DMS53 treated with DMSO at 0.1 percent for 48 hours (cell line): Measurements from ENCODE around the gene BEX1.
A peak's percentile ranks its signal among the peaks of the same experiment; 100 is the strongest.
"Not testable (repeated sequence)": the region's sequence is repeated elsewhere in the genome, so short reads cannot be mapped to it uniquely, and the experiment has no call there.

ENCODE experiments used
- DNase-seq: peaks from one replicate; lab custom pipeline; 2025; ENCODE audit not compliant: unreplicated experiment; lab: John Stamatoyannopoulos, UW

BEX1 gene

DNA sequence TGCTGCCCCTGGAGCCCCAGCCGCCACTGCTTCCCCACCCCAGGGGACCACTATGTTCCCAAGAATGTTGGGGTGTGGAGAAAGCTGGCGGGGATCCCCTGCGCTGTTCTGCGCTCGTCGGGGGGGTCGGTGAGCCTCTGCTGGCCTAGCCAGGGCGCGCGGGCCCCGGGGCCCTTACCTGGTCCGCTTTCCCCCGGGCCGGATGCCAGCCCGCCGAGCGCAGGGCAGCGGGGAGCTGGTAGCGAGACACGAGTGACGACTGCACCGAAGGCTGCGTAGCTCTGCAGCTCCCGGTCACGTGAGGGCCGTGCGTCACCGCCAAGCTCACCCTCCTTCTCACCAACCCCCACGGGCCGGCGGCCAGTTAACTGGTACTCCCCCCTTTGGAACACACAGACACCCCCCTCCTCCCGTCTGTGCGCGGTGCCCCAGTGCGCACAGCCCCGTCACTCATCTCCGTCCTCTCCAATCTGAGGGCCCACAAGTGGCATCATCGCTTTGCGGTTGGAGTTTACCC lies at the start of gene BEX1:
Gene BEX1 (minus strand): TSS at position 254 of the 517 bp plus-strand sequence. CDS start 897 bp downstream, outside the sequence.
- DNase-seq: peak; percentile 48

DNA sequence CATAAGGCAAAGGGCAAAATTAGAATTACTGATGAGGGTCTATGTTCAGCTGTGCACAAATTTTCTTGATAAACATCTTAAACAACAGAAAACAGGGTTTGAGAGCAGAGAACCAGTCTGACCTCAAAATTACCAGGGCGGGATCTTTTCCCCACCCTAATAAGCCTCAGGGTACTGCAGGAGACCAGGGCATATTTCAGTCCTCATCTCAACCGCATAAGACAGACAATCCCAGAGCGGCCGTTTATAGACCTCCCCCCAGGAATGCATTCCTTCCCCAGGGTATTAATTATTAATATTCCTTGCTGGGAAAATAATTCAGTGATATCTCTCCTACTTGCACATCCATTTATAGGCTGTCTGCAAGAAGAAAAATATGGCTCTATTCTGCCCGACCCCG lies 45.5 kb upstream of the BEX1 start:
- DNase-seq: not testable (repeated sequence)

DNA sequence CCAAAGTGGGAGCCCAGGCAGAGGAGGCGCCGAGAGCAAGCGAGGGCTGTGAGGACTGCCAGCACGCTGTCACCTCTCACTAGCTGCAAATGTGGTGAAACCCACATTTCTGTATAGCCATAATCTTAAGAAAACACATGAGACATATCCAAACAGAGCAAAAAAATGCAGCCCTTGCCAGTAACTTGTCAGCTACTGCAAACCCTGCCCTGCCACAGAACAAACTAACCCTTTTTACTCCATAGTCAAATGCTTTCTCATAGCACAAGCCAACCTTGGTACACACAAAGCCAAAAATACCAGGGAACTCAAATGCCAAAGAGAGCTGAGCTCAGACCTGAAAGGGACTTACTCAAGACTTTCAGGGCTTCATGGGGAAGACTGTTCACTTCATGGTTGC lies 43.9 kb upstream of the BEX1 start:
- DNase-seq: no peak

DNA sequence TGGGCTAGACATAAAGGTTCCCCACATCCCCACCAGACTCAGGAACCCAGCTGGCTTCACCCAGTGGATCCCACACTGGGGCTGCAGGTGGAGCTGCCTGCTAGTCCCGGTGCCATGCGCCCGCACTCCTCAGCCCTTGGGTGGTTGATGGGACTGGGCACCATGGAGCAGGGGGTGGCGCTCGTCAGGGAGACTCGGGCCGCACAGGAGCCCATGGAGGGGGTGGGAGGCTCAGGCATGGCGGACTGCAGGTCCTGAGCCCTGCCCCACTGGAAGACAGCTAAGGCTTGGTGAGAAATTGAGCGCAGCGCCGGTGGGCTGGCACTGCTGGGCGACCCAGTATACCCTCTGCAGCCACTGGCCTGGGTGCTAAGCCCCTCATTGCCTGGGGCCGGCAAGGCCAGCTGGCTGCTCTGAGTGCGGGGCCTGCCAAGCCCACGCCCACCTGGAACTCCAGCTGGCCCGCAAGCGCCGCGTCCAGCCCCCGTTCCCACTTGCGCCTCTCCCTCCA lies 43.3 kb upstream of the BEX1 start:
- not testable (repeated sequence) for DNase-seq

DNA sequence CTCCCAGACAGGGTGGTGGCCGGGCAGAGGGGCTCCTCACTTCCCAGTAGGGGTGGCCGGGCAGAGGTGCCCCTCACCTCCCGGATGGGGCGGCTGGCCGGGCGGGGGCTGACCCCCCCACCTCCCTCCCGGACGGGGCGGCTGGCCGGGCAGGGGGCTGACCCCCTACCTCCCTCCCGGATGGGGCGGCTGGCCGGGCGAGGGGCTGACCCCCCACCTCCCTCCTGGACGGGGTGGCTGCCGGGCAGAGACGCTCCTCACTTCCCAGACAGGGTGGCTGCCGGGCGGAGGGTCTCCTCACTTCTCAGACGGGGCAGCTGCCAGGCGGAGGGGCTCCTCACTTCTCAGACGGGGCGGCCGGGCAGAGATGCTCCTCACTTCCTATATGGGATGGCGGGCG lies 40.4 kb upstream of the BEX1 start:
- not testable (repeated sequence) for DNase-seq

DNA sequence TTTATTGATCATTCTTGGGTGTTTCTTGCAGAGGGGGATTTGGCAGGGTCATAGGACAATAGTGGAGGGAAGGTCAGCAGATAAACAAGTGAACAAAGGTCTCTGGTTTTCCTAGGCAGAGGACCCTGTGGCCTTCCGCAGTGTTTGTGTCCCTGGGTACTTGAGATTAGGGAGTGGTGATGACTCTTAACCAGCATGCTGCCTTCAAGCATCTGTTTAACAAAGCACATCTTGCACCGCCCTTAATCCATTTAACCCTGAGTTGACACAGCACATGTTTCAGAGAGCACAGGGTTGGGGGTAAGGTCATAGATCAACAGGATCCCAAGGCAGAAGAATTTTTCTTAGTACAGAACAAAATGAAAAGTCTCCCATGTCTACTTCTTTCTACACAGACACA lies 39.9 kb upstream of the BEX1 start:
- not testable (repeated sequence) for DNase-seq

DNA sequence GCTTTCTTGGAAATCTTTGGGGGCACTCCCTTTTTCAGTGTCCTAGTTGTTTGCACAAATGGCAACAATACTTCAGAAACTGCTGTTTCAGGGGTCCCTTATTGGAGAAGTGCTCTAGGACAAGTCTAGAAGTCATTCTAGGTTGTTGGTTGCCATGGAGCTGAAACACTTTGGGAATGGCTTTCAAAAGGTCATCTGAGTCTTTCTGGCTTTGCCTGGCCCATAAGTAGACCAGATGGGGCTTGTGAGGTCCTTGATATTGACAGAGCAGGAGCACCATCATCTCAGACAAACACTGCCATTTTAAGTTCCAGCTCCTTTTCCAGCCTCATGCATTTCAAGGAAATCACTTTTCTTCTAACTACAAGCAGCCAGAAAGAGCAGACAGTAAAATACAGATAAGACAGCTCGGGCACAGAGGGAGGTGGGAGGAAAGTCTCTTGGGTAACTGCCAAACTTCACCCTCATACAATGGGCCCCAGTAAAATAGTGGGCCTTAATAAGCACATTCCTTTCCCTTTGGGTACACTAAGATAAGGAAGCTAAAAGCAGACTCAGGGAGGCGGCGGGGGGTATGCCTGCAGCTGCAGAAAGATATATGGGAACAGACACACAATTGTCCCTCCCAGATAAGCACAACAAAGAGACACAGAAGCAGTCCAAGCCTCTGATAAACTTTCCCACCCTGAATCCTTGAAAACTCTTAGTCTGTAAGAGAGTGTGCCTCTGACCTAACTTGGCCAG lies 37.5 kb upstream of the BEX1 start:
- DNase-seq: no peak

DNA sequence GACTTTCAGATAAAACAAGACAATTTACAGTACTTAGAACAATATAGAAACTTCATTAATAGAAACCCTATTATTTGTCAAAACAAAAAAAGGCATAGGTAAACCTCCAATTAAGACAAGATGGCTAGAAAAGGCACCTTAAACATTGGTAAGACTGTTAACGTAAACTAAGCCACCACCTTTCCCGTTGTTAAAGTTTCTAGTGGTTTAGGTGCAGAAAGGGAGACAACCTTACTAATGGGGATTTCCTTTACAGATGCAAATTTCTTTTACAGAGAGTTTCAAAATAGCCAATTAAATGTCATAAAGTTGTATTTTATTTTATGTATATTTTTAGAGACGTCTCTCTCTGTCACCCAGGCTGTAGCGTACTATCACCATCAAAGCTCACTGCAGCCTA lies 36.5 kb upstream of the BEX1 start:
- no peak for DNase-seq

DNA sequence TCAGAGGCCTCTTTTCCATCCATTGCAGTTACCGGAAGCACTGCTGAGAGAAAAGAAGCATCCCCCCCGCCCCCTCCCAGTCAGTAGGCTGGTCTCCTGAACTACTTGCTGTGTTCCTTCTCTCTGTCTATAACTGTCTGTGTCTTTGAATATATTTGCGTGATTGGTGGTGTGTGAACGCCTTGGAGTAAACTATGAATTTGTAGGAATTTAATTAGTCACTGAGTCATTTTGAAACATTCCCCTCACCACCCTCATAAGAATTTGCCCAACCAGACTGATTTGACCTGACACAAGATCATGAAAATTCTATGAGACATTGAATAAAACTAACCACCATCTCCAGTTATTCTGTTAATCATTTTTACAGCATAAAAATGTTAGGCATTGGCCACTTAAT lies 35.7 kb upstream of the BEX1 start:
- DNase-seq: no peak

DNA sequence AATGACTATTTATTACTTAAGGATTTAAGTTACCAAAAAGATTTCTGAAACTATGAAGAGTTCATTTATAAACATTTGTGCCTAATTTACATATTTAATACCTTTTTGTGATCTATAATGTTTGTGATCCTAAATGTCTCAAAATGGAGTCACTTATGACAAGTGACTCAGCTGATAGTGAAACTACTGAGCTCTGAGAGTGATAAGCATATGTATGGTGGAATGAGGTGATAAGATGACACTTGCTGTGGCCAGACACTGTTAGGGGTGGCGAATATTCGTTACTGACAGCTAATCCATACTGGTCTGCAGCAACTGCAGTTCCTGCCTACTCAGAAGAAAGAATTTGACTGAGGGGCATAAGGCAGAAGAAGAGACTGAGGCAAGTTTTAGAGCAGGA lies 34.5 kb upstream of the BEX1 start:
- DNase-seq: no peak

DNA sequence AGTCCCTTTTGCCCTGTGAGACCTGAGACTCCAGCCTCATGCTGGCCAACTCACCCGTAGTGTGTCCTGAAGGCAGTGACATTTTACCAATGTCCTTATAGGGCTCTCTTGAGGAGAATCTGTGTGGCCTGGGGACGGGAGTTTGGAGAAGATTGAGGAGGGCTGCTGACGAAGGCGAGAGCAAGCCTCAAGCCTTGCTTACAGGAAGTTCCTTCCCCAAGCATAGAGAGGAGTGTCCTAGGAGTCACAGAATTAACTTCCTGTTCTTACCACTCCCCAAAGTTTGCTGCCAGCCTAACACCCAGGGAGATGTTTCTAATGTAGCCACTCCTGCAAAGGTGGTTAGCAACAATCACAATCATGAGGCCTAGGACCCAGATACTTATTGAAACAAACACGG lies 29.0 kb upstream of the BEX1 start, which contains the start of gene NXF3:
Gene NXF3 (minus strand): TSS at position 202 of the 400 bp plus-strand sequence. CDS start 120 bp downstream, at position 82.
- no peak for DNase-seq

DNA sequence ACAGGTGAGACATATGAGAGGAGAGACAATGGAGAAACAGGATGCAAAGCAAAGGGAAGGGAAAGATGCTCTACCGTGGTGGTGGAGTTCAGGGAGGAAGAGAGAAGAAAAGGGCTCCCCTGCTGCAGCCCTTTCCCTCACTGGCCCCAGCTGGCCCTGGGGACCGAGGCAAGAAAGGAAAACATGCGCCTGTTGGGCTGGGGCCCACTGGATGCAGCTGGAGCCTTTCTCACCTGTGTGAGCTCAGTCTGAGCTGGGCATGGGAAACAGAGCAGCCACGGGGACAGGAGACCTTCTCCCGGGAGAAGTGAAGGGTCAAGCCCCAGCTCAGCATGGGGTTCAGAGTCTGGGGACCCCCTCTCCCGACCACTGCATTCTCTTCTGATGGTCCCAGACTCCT lies 17.1 kb upstream of the BEX1 start:
- DNase-seq: no peak

DNA sequence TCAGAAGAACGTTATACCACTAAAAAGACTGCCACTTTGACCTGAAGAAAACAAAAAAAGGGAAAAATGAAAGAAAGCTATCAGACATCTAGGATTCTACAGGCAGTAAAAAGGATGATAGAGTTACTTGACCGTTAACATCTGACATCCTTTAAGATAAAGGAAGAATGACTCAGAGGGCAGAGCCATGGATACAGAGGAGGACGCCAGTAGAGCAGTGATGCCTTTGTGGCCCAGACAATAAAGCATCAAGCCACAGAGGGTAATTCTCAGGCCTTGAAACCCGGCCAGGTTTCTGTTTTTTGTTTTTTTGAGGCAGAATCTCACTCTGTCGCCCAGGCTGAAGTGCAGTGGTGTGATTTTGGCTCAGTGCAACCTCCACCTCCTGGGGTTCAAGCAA lies 9.5 kb upstream of the BEX1 start:
- no peak for DNase-seq

DNA sequence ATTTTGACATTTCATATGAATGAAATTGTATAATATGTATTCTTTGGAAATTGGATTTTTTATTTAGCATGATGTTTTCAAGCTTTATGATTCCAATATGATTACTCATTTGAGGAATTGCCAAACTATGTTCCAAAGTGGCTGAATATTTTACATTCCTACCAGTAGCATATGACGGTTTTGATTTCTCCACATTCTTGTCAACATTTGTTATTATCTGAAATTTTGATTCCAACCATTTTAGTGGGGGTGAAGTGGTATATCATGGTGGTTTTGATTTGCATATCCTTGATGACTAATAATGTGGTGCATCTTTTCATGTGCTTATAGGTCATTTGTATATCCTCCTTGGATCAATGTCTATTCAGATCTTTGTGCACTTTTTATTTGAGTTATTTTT lies 2.6 kb upstream of the BEX1 start:
- no peak for DNase-seq

DNA sequence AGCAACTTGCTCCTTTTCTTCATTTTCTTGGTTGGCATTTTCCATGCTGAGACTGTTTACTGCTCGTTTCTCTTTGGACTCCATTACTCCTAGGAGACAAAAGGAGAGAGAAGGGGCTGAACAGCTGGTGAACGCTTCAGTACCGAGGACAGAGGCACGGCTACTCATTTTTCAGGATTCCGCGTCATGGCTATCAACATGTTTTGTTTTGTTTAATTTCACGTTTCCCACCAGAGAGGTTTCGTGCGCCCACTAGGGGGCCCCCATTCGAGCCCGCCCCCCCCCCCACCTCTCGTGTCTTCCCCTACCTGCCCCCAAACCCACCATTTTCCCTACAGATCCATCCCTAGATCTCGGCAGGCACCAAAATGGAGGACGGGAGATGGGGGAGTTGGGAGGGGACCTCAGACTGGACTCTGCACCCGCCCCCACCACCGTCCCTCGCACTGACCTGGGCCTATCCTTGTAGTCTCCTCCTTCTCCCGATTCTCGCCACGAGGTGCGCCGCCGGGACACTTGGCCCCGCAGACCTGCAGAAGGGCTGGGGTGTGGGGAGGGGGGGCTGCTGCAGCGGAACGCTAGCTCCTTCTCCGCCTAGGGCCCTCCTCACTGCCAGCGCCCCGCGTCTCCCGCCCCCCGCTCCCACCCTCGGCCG lies 653 bp downstream of the BEX1 start:
- no peak for DNase-seq

DNA sequence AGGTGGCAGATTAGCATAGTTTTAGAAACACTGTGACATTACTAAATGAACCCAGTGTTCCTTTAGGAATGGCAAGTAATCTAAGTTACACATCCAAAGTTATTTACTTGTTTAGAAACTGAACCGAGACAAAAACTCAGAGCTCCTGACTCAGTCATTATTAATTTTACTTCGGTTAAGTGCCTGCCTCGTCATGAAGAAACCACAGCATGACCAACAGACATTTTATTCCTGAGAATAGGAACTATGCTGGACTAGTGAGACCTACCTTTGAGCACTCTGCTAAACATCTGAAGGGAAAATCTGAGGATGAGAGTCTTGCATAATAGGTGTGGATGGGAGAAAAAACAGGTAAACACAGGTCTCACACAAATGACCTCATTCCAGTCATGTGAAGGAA lies 2.5 kb downstream of the BEX1 start:
- no peak for DNase-seq

DNA sequence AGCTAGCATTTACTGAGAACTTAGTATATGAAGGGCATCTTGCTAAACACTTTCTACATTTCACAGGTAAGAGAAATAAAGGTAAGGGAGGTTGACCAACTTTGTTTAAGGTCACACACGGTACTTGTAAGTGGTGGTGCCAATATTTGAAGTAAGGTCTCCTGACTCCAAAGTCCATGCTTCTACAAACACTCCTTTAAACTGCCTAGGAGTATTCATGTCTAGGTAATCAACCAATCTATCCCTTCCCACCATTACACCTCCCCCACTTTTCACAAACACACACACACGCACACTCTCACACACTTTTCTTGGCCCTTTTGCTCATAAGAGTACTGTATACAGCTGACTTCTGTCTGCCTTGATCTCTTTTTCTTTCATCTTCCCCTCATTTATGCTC lies 7.1 kb downstream of the BEX1 start:
- DNase-seq: peak; percentile 26

DNA sequence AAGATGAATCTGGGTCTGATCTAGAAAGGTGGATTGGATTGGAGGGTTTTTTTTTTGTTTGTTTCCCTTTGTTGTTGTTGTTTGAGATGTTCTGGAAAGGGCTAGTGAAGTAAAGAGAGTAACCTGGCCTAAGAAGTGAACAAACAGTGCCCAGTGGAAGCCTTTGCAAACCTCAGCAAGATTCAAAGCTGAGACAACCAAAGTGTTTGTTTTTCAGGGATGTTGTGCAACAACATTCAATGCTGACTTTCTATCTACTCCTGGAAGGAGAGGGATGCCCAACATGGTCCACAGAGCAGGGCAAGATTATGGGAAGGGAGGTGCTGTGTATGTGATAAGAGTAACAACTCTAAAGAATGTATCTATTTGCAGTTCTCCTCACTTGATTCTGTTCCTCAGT lies 11.3 kb downstream of the BEX1 start:
- DNase-seq: no peak

DNA sequence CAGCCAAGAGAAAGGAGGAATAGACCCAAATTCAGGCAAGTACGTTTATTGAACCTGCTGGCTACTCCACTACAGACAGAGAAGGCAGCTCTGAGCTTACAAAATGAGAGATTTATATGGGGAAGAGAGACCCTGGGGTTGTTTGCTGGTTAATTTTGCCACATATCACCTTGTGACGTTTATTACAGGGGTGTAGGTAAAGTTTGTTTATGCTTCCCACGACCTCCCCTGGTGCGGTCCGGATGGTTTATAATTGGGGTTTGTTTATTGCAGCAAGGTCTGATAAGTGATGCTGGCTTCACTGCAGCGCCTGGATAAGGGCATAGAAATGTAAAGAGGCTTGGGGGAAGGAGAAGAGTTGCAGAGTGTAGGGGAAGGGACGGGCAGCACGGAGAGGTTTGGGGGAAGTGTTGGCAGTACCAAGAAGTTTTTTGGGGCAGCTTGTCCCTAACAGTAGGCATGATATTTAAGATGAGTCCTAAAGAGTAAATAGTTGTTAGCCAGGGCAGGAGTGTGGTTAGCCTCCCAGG lies 12.6 kb downstream of the BEX1 start:
- no peak for DNase-seq

DNA sequence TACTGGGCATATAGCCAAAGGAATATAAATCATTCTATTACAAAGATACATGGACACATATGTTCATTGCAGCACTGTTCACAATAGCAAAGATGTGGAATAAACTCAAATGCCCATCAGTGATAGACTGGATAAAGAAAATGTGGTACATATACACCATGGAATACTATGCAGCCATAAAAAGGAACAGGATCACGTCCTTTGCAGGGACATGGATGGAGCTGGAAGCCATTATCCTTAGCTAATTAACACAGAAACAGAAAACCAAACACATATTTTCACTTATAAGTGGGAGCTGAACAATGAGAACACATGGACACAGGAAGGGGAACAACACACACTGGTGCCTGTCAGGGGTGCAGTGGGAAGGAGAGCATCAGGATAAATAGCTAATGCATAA lies 30.6 kb downstream of the BEX1 start:
- not testable (repeated sequence) for DNase-seq

DNA sequence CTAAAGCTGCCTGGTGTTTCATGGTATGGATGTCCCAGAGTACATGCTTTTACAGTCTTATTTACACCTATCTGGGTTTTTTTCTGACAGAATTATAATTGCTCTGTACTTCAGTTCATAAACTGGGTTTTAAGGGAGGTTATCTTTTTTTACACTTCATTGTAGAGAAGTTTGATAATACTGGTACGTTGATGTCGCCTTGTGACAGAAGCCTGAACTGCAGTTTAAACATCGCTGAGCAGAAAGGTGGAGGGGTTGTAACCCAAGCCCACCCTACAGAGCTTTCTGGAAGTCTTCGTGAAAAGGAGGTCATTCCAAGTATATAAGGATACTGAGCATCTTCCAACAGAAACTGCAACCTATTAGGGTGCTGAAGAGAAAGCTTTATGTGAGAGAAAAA lies 46.4 kb downstream of the BEX1 start:
- DNase-seq: no peak

DNA sequence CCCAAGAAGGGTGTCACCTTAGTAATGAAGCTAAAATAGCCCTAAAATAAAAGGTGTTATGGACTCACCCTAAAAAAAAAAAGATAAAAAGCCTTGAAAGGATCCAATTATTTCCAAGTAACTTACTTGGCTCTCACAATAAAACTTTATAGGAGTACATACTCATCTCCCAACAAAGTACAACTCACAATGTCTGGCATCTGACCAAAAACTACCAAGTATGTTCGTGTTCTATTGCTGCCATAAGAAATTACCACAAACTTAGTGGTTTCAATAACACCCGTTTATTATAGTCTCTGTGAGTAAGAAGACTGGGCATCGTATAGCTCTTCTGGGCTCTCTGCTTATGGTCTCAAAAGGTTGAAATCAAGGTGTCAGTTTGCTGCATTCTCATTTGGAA lies 51.0 kb downstream of the BEX1 start:
- DNase-seq: no peak
